NCI-H2081 treated with DMSO at 0.1 percent for 48 hours (cell line): ENCODE data around the gene RABL6.
"Not testable (repeated sequence)": the region's sequence is repeated elsewhere in the genome, so short reads cannot be mapped to it uniquely, and the experiment has no call there.

Experiments used
- DNase-seq: peaks from one replicate; lab custom pipeline; 2025; lab: John Stamatoyannopoulos, UW

The RABL6 gene

GRCh38 chr9:136807281-136808074, at the start of gene RABL6:
Gene RABL6 (plus strand): TSS chr9:136807948. CDS start chr9:136808197, 249 bp downstream.
- no peak for DNase-seq

- DNase-seq: no peak
Observed at GRCh38 chr9:136759001-136759400, 48.7 kb upstream of the RABL6 start.

GRCh38 chr9:136759436-136760325, 48.1 kb upstream of the RABL6 start:
- no peak for DNase-seq

- no peak for DNase-seq
Observed at GRCh38 chr9:136760424-136760823, 47.3 kb upstream of the RABL6 start.

GRCh38 chr9:136760834-136761544, 46.8 kb upstream of the RABL6 start:
- DNase-seq: not testable (repeated sequence)

GRCh38 chr9:136761545-136761981, 46.2 kb upstream of the RABL6 start:
- no peak for DNase-seq

GRCh38 chr9:136762221-136762691, 45.5 kb upstream of the RABL6 start:
- no peak for DNase-seq

- DNase-seq: no peak
Observed at GRCh38 chr9:136762915-136763648, 44.7 kb upstream of the RABL6 start.

GRCh38 chr9:136763649-136764035, 44.1 kb upstream of the RABL6 start:
- no peak for DNase-seq

GRCh38 chr9:136764301-136764891, 43.4 kb upstream of the RABL6 start, which contains the start of gene LCN15:
Gene LCN15 (minus strand): TSS chr9:136764518. CDS start chr9:136764488, 30 bp downstream.
- DNase-seq: no peak

GRCh38 chr9:136765041-136765440, 42.7 kb upstream of the RABL6 start:
- DNase-seq: no peak

GRCh38 chr9:136765745-136766409, 41.9 kb upstream of the RABL6 start:
- not testable (repeated sequence) for DNase-seq

GRCh38 chr9:136766410-136767120, 41.2 kb upstream of the RABL6 start:
- not testable (repeated sequence) for DNase-seq

GRCh38 chr9:136769710-136770191, 38.0 kb upstream of the RABL6 start:
- no peak for DNase-seq

- no peak for DNase-seq
Observed at GRCh38 chr9:136771907-136772415, 35.8 kb upstream of the RABL6 start.

GRCh38 chr9:136773386-136774044, 34.2 kb upstream of the RABL6 start:
- no peak for DNase-seq

- no peak for DNase-seq
Observed at GRCh38 chr9:136774416-136775045, 33.2 kb upstream of the RABL6 start.

GRCh38 chr9:136775191-136775590, 32.6 kb upstream of the RABL6 start:
- DNase-seq: no peak
